PFSK-1 (cell line): ENCODE measurements around the gene WDR81.
A peak's percentile ranks its signal among the peaks of the same experiment; 100 is the strongest.

Experiments used
- FOXP2 ChIP-seq: optimal IDR thresholded peaks from 2 replicates; pipeline ENCODE3; 2011; ENCODE audit warnings: borderline replicate concordance, control low read depth, inconsistent platforms; ENCODE audit not compliant: insufficient read depth; ENCODE audit errors: extremely low read length, extremely low read depth
- POLR2AphosphoS5 ChIP-seq: IDR thresholded peaks from 2 replicates; pipeline ENCODE4 v1.6.1; 2012; ENCODE audit warnings: low read depth, mild to moderate bottlenecking, control low read depth, low read length, moderate library complexity
- SIN3A ChIP-seq: IDR thresholded peaks from 2 replicates; pipeline ENCODE4 v1.6.1; 2012; ENCODE audit warnings: mild to moderate bottlenecking, low read length, moderate library complexity, borderline replicate concordance; ENCODE audit not compliant: insufficient read depth
- TAF1 ChIP-seq: IDR thresholded peaks from 2 replicates; pipeline ENCODE4 v1.6.1; 2012; ENCODE audit warnings: low read length, control low read depth, borderline replicate concordance; ENCODE audit not compliant: insufficient read depth
- TF ChIP-seq, protein P1 (sequence below), 2 experiments: IDR thresholded peaks; 2 replicates each; pipeline versions ENCODE4 v1.6.1 to v1.8.0; 2011 to 2012; ENCODE audit warnings: low read depth in 2 of 2, low read length in 2 of 2, control low read depth in 1 of 2, inconsistent platforms in 1 of 2, mild to moderate bottlenecking in 1 of 2, moderate library complexity in 1 of 2; ENCODE audit not compliant: insufficient read depth in 1 of 2

The WDR81 gene

DNA sequence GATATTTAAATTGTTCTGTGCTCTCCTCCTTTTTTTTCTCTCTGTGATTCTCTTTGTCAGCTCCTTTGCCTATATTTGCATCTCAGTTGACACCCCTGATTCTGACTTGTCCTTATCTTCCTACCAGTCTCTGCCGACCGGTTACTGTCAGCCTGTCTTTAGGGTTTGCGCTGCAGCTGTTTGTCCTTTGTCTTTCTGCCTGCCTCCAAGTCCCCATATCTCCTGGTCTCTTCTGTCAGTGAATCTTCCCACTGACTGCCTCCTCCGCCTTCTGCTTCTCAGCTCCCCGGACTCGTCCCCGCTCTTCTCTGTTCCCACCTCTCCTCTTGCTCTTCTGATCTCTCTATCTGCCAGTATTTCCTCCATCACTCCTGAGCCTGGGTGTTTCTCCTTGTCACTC, 19.5 kb upstream of the WDR81 start:
- TF ChIP-seq POLR2AphosphoS5 (no peak), TAF1 (no peak), FOXP2 (no peak), SIN3A (no peak)
- TF ChIP-seq, protein P1, sequence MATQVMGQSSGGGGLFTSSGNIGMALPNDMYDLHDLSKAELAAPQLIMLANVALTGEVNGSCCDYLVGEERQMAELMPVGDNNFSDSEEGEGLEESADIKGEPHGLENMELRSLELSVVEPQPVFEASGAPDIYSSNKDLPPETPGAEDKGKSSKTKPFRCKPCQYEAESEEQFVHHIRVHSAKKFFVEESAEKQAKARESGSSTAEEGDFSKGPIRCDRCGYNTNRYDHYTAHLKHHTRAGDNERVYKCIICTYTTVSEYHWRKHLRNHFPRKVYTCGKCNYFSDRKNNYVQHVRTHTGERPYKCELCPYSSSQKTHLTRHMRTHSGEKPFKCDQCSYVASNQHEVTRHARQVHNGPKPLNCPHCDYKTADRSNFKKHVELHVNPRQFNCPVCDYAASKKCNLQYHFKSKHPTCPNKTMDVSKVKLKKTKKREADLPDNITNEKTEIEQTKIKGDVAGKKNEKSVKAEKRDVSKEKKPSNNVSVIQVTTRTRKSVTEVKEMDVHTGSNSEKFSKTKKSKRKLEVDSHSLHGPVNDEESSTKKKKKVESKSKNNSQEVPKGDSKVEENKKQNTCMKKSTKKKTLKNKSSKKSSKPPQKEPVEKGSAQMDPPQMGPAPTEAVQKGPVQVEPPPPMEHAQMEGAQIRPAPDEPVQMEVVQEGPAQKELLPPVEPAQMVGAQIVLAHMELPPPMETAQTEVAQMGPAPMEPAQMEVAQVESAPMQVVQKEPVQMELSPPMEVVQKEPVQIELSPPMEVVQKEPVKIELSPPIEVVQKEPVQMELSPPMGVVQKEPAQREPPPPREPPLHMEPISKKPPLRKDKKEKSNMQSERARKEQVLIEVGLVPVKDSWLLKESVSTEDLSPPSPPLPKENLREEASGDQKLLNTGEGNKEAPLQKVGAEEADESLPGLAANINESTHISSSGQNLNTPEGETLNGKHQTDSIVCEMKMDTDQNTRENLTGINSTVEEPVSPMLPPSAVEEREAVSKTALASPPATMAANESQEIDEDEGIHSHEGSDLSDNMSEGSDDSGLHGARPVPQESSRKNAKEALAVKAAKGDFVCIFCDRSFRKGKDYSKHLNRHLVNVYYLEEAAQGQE (IDR thresholded peaks at IDR 0.05; ENCODE audit: insufficient read depth in 1 of 2, low read depth in 2 of 2, low read length in 2 of 2): no peak

DNA sequence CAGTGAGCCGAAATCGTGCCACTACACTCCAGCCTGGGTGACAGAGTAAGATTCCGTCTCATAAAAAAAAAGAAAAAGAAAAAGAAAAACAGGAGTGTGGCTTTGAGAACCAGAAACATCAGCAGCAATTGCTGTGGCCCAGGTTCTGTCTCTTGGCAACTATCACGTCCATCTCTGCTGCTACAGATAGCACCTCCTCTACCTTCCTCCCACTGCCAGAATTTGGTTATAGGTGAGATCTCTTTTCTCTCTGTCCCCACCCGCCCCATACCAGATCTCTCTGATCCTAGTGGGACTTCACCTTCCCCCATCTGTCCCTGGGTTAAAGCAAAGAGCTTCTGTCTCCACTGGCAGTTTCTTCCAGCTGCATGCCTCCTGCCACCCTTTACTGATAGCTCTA, 17.4 kb upstream of the WDR81 start:
- no peak for TF ChIP-seq TAF1
- TF ChIP-seq POLR2AphosphoS5: no peak
- TF ChIP-seq FOXP2: no peak
- TF ChIP-seq, protein P1 (IDR thresholded peaks at IDR 0.05; ENCODE audit: insufficient read depth in 1 of 2, low read depth in 2 of 2, low read length in 2 of 2): no peak
- TF ChIP-seq SIN3A: no peak

DNA sequence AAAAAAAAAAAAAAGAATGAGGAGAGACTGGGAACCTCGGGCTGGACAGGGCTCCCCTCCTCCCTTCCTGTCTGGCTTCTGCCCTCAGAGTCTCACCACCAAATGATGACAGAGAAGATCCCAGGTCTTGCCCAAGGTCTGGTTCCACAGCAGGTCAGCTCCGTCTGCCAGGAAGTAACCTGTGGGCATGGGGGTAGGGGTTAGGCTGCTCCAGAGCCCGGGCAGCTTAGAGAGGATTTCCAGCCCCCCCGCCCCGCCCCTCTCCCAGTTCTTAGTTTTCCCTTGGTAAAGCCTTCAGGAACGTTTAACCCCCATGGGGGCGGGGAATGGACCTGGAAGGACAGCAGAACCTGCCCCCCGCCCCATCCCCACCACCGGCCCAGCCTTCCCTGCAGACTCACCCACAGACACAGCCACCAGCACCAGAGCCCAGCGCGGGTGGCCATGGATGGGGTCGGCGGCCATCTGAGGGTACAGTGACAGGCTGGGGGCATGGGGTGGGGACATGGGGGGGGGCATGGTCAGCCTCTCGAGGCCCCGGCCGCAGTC, 15.0 kb upstream of the WDR81 start:
- TF ChIP-seq POLR2AphosphoS5 (no peak), TAF1 (no peak), SIN3A (no peak), FOXP2 (no peak)
- TF ChIP-seq, protein P1 (IDR thresholded peaks at IDR 0.05; ENCODE audit: insufficient read depth in 1 of 2, low read depth in 2 of 2, low read length in 2 of 2): no peak

DNA sequence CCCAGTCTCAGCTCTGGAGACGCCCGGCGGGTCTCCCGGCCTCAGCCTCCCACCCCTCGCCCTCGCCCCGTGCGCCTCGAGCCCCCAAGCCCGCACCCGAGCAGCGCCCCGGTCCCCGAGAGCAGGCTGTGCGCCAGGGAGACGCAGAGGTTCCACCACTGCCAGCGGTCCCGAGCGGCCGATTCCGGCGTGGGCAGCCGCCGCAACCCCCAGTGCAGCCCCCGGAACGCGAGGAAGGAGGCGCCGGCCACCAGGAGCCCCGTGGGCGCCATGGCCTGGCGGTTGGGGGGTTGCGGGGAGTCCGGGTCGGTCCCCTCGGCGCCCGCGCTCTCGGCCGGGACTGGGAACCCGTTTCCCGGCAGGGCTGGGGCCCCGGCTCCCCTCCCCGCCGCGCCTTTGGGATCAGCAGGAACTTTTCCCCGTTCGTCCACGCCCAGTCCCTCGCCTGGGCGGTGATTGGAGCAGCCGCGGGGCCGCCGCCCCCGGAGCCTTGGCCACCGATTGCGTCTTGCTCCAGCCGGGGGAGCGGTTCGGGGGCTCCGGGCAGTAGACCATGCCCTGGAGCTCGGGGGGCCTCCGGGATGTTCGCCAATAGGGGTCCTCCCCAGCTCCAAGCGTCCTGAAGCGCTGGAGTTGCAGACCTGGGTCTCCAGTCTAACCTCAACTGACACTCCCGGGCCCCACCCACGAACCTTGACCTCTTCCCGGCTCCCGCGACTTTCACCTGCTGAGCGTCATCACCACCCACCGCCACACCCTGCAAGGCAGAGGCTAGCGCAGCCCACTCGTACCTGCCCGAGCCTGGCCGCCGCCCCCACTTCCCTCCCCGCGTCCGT, 14.3 kb upstream of the WDR81 start, which contains the start of gene TLCD2:
Gene TLCD2 (minus strand): TSS at position 407 of the 836 bp plus-strand sequence. CDS start 135 bp downstream, at position 272.
- TF ChIP-seq TAF1: no peak
- peak; percentile 50; the same call in 1 of the 2 replicates for TF ChIP-seq POLR2AphosphoS5
- TF ChIP-seq, protein P1 (IDR thresholded peaks at IDR 0.05; ENCODE audit: insufficient read depth in 1 of 2, low read depth in 2 of 2, low read length in 2 of 2): no peak
